CD4-positive, alpha-beta T cell (primary cell): ENCODE data around the gene CDH22. TPM values are rescaled to one million over a fixed set of nuclear protein-coding genes. Genes with fewer than 3 reads are reported as not detected.

Source experiments
- ATAC-seq: fragments of 200-7000 bp; cut with Tn5 transposase; one replicate; pipeline ENCODE4 v1.10.0; 2022; ENCODE audit warnings: mild to moderate bottlenecking; ENCODE audit not compliant: poor library complexity
- CTCF ChIA-PET: fragments of 350-600 bp; sonication (Branson Sonifier 250); formaldehyde crosslinking; loops from one replicate; lab custom pipeline; 2021; ENCODE audit warnings: antibody characterized with exemption, inconsistent platforms; lab: Charles Lee
- POLR2A ChIA-PET: fragments of 350-600 bp; sonication (Branson Sonifier 250); formaldehyde crosslinking; loops from one replicate; lab custom pipeline; 2021; ENCODE audit warnings: antibody characterized with exemption, inconsistent platforms; lab: Charles Lee
- DNase-seq, 14 experiments: peaks; one replicate each; pipeline ENCODE4 v3.0.0-alpha.2; 2013 to 2020; ENCODE audit warnings: mixed read lengths in 2 of 14
- H3K27ac ChIP-seq, 2 donors: one replicate each; pipeline versions ENCODE4 v1.5.1 to v1.7.0; 2013; ENCODE audit warnings: low read length in 2 of 2, low read depth in 1 of 2, mild to moderate bottlenecking in 1 of 2
- H3K27me3 ChIP-seq, 2 experiments: 1 replicate in 1 of 2; 2 replicates in 1 of 2; pipeline versions ENCODE4 v1.6.1 to v1.7.0; 2013; ENCODE audit warnings: low read length in 2 of 2, control low read depth in 1 of 2, mild to moderate bottlenecking in 1 of 2, moderate library complexity in 1 of 2; ENCODE audit not compliant: insufficient read depth in 2 of 2, control insufficient read depth in 1 of 2
- H3K36me3 ChIP-seq: one replicate; pipeline ENCODE4 v1.6.1; 2013; ENCODE audit warnings: low read length, control low read depth; ENCODE audit not compliant: insufficient read depth
- H3K4me1 ChIP-seq: one replicate; pipeline ENCODE4 v1.6.1; 2013; ENCODE audit warnings: low read length, control low read depth; ENCODE audit not compliant: insufficient read depth
- H3K4me3 ChIP-seq: one replicate; pipeline ENCODE4 v1.5.1; 2013; ENCODE audit warnings: mild to moderate bottlenecking, low read length, moderate library complexity
- H3K9me3 ChIP-seq, 2 experiments: 1 replicate in 1 of 2; 2 replicates in 1 of 2; pipeline versions ENCODE4 v1.6.1 to v1.7.0; 2013; ENCODE audit warnings: low read length in 2 of 2, mild to moderate bottlenecking in 2 of 2, control low read depth in 1 of 2, moderate library complexity in 1 of 2; ENCODE audit not compliant: control insufficient read depth in 1 of 2, insufficient read depth in 1 of 2
- H3K27ac Mint-ChIP-seq: one replicate; pipeline ENCODE4 v1.8.0; 2020; ENCODE audit warnings: mixed read lengths
- H3K27me3 Mint-ChIP-seq: one replicate; pipeline ENCODE4 v1.8.0; 2021; ENCODE audit warnings: mixed read lengths
- H3K36me3 Mint-ChIP-seq: one replicate; pipeline ENCODE4 v1.8.0; 2021; ENCODE audit warnings: low read depth, mixed read lengths
- H3K4me1 Mint-ChIP-seq: one replicate; pipeline ENCODE4 v1.8.0; 2021; ENCODE audit warnings: low read depth, mixed read lengths
- H3K4me3 Mint-ChIP-seq: one replicate; pipeline ENCODE4 v1.8.0; 2020; ENCODE audit warnings: mild to moderate bottlenecking, mixed read lengths
- H3K9me3 Mint-ChIP-seq: one replicate; pipeline ENCODE4 v1.8.0; 2020; ENCODE audit warnings: mixed read lengths
- CTCF ChIP-seq: fragments of 200-600 bp; IDR thresholded peaks from one replicate; pipeline ENCODE4 v1.8.0; 2022; ENCODE audit warnings: antibody characterized with exemption, mild to moderate bottlenecking
- intact Hi-C, 2 experiments: fragments of 100-400 bp; cut with DNase I in 1 of 2; cut with micrococcal nuclease in 1 of 2; formaldehyde crosslinking; loops; one replicate each; pipeline versions ENCODE4 v1.15.1 to v1.9.0; 2023 to 2025; cut with DNase I, micrococcal nuclease
- total RNA-seq, 174 experiments: library from RNA in 2 of 174; stranded (reverse) in 2 of 174; gene quantifications; one replicate each; pipeline ENCODE4 v1.2.3 and lab custom pipeline; 2021 to 2026

CDH22 gene
- total RNA-seq, 2 experiments from 2014 or later: not detected

GRCh38 chr20:46251211-46251673, 57.1 kb downstream of the CDH22 start:
- Mint-ChIP-seq H3K4me3 (no peak overlapping the region), H3K9me3 (no peaks in the 10 kb centered on the region), H3K36me3 (no peaks in the 10 kb centered on the region), H3K27me3 (peaks cover 78% of the 10 kb centered on the region), H3K27ac (no peak overlapping the region), H3K4me1 (no peaks in the 10 kb centered on the region)
- no peak for DNase-seq
- peaks cover 58 to 64% of the 10 kb centered on the region in 2 experiments for H3K27me3 ChIP-seq
- no peak for TF ChIP-seq CTCF
- peaks cover 4% of the 10 kb centered on the region for H3K4me1 ChIP-seq
- no peaks in the 10 kb centered on the region for H3K9me3 ChIP-seq
- H3K27ac ChIP-seq: no peak overlapping the region
- no peaks in the 10 kb centered on the region for H3K36me3 ChIP-seq
- H3K4me3 ChIP-seq: no peak overlapping the region
- intact Hi-C loops: no loop called here
- no peak for ATAC-seq
- CTCF ChIA-PET: no interaction called here
- POLR2A ChIA-PET: no interaction called here

- CTCF ChIA-PET: no interaction called here
- H3K27me3 ChIP-seq: peaks cover 61 to 64% of the 10 kb centered on the region in 2 experiments
- no peak overlapping the region for H3K4me3 ChIP-seq
These were observed 57.5 kb downstream of the CDH22 start for GRCh38 chr20:46250772-46251171.

GRCh38 chr20:46249671-46250070, 58.6 kb downstream of the CDH22 start:
- H3K27me3 ChIP-seq: peaks cover 69 to 70% of the 10 kb centered on the region in 2 experiments
- CTCF ChIA-PET: no interaction called here

More at GRCh38 chr20:46250772-46251171, 57.5 kb downstream of the CDH22 start:
- intact Hi-C loops: no loop called here
- no peak overlapping the region for H3K27ac Mint-ChIP-seq
- no peak for TF ChIP-seq CTCF
- ATAC-seq (no peak), DNase-seq (no peak)
- no peaks in the 10 kb centered on the region for H3K9me3 Mint-ChIP-seq
- POLR2A ChIA-PET: no interaction called here
- H3K36me3 Mint-ChIP-seq: no peaks in the 10 kb centered on the region
- H3K4me3 Mint-ChIP-seq: no peak overlapping the region
- no peaks in the 10 kb centered on the region for H3K4me1 Mint-ChIP-seq
- Histone ChIP-seq H3K9me3 (no peaks in the 10 kb centered on the region), H3K36me3 (no peaks in the 10 kb centered on the region), H3K4me1 (peaks cover 4% of the 10 kb centered on the region), H3K27ac (no peak overlapping the region)
- peaks cover 82% of the 10 kb centered on the region for H3K27me3 Mint-ChIP-seq

More at GRCh38 chr20:46249671-46250070, 58.6 kb downstream of the CDH22 start:
- no peak for TF ChIP-seq CTCF
- POLR2A ChIA-PET: no interaction called here
- Mint-ChIP-seq H3K4me3 (no peak overlapping the region), H3K4me1 (no peaks in the 10 kb centered on the region), H3K27ac (no peak overlapping the region), H3K27me3 (peaks cover 92% of the 10 kb centered on the region), H3K36me3 (no peaks in the 10 kb centered on the region), H3K9me3 (no peaks in the 10 kb centered on the region)
- no peak for ATAC-seq
- no peaks in the 10 kb centered on the region for H3K9me3 ChIP-seq
- H3K36me3 ChIP-seq: no peaks in the 10 kb centered on the region
- no peak for DNase-seq
- H3K4me3 ChIP-seq: no peak overlapping the region
- intact Hi-C loops: no loop called here
- peaks cover 4% of the 10 kb centered on the region for H3K4me1 ChIP-seq
- no peak overlapping the region for H3K27ac ChIP-seq
